GM12878 (cell line): ENCODE data around the gene TFF1. TPM values are rescaled to one million over a fixed set of nuclear protein-coding genes. Genes with fewer than 3 reads are reported as not detected.

ENCODE experiments used
- ATAC-seq: fragments of 200-7000 bp; cut with Tn5 transposase; 3 replicates; pipeline ENCODE4 v1.9.1; 2020; ENCODE audit warnings: mild to moderate bottlenecking, moderate library complexity
- BruUV-seq: library from RNA; stranded (reverse); fragments of 400-500 nt; replicated peaks from 2 replicates; lab custom pipeline; 2021; lab: Mats Ljungman, UMichigan
- CTCF ChIA-PET: fragments of 300-600 bp; sonication (Branson Sonifier 250); formaldehyde crosslinking; extraction: SDS; loops from one replicate; lab custom pipeline; 2021; ENCODE audit warnings: inconsistent platforms; lab: Yijun Ruan, JAX
- POLR2A ChIA-PET: fragments of 350-600 bp; formaldehyde crosslinking; extraction: SDS; loops from one replicate; lab custom pipeline; 2021; ENCODE audit warnings: inconsistent platforms; lab: Charles Lee
- RAD21 ChIA-PET: fragments of 300-600 bp; sonication (Branson Sonifier 250); formaldehyde crosslinking; loops from one replicate; lab custom pipeline; 2023; ENCODE audit warnings: antibody characterized with exemption; ENCODE audit not compliant: unreplicated experiment; lab: Charles Lee
- SMC1A ChIA-PET: fragments of 300-600 bp; sonication (Branson Sonifier 250); formaldehyde crosslinking; loops from one replicate; lab custom pipeline; 2023; ENCODE audit not compliant: unreplicated experiment, uncharacterized antibody; lab: Charles Lee
- DNase-seq: peaks from one replicate; pipeline ENCODE4 v3.0.0-alpha.2; 2011; ENCODE audit warnings: low read depth, low spot score
- FAIRE-seq: peaks from 3 replicates; lab custom pipeline; 2011; peaks lifted over from hg19 to GRCh38; lab: Jason Lieb, UNC
- H2AFZ ChIP-seq: 2 replicates; pipeline ENCODE4 v1.6.0; 2011; ENCODE audit warnings: low read depth, low read length, control low read depth; ENCODE audit not compliant: control insufficient read depth
- H3K27ac ChIP-seq: 2 replicates; pipeline ENCODE4 v1.5.1; 2011; ENCODE audit warnings: control low read depth; ENCODE audit not compliant: control insufficient read depth, insufficient read depth
- H3K27me3 ChIP-seq, 2 experiments: replicated peaks in 1 of 2; 2 replicates each; pipeline versions ENCODE4 v1.6.0 to v1.6.1; 2011; ENCODE audit warnings: low read length in 1 of 2; ENCODE audit not compliant: control insufficient read depth in 2 of 2, insufficient read depth in 2 of 2
- H3K36me3 ChIP-seq, 2 experiments: 2 replicates each; pipeline ENCODE4 v1.5.1; 2011; ENCODE audit warnings: low read length in 1 of 2; ENCODE audit not compliant: control insufficient read depth in 2 of 2, insufficient read depth in 2 of 2
- H3K4me1 ChIP-seq: 2 replicates; pipeline ENCODE4 v1.6.1; 2011; ENCODE audit warnings: mild to moderate bottlenecking, low read length, moderate library complexity, mixed read lengths; ENCODE audit not compliant: control insufficient read depth, insufficient read depth
- H3K4me2 ChIP-seq: 2 replicates; pipeline ENCODE4 v1.6.0; 2011; ENCODE audit warnings: control low read depth; ENCODE audit not compliant: control insufficient read depth, insufficient read depth
- H3K4me3 ChIP-seq: fragments of 200-600 bp; sonication (generic); 2 replicates; pipeline ENCODE4 v1.5.1; 2016
- H3K79me2 ChIP-seq: 2 replicates; pipeline ENCODE4 v1.6.0; 2011; ENCODE audit warnings: low read length; ENCODE audit not compliant: control insufficient read depth, insufficient read depth
- H3K9ac ChIP-seq: 2 replicates; pipeline ENCODE4 v1.8.0; 2011; ENCODE audit warnings: low read length, control low read depth, mixed read lengths; ENCODE audit not compliant: control insufficient read depth, insufficient read depth
- H3K9me3 ChIP-seq: replicated peaks from 3 replicates; pipeline ENCODE4 v1.5.1; 2011; ENCODE audit warnings: mild to moderate bottlenecking, low read length; ENCODE audit not compliant: control insufficient read depth, insufficient read depth
- H4K20me1 ChIP-seq: 2 replicates; pipeline ENCODE4 v1.6.0; 2011; ENCODE audit not compliant: control insufficient read depth, insufficient read depth
- WGBS: methylation state at CpG from one replicate; pipeline ENCODE4 v1.1.6; 2016; ENCODE audit warnings: low lambda C conversion rate; ENCODE audit not compliant: insufficient replicate concordance, insufficient coverage; ENCODE audit errors: missing lambda C conversion rate; 5-methylcytosine and 5-hydroxymethylcytosine counted together
- in situ Hi-C: fragments of 300-500 bp; cut with MboI; formaldehyde crosslinking; loops from 9 replicates; pipeline ENCODE4 v1.14.3; 2018; ENCODE audit warnings: mixed read lengths
- intact Hi-C: fragments of 100-400 bp; cut with micrococcal nuclease; formaldehyde crosslinking; loops from one replicate; pipeline ENCODE4 v1.14.2; 2022; ENCODE audit not compliant: unreplicated experiment
- polyA plus RNA-seq, 11 experiments: library from polyadenylated mRNA; depleted of rRNA in 4 of 11; unstranded in 6 of 11; stranded (reverse) in 5 of 11; fragments of >200 nt; fragmentation: Nextera tagmentation in 4 of 11; fragmentation: Illumina TruSeq in 1 of 11; extraction: Ambion mirVana in 4 of 11; extraction: Trizol in 1 of 11; gene quantifications; 1 replicate in 1 of 11; 2 replicates in 10 of 11; pipeline versions ENCODE4 v1.2.1 to v1.2.3, GENCODE V29; 2011 to 2016; ENCODE audit warnings: inconsistent platforms in 2 of 11, missing spikeins in 2 of 11, low read depth in 1 of 11
- total RNA-seq, 4 experiments: library from RNA; depleted of rRNA in 3 of 4; stranded (reverse); fragments of >200 nt in 3 of 4; fragmentation: Illumina TruSeq in 1 of 4; extraction: Trizol in 1 of 4; gene quantifications; 2 replicates each; pipeline versions ENCODE4 v1.2.1 to v1.2.3, GENCODE V29; 2013 to 2021
- TF ChIP-seq, protein P1 (sequence below): fragments of 450-650 bp; IDR thresholded peaks from 2 replicates; pipeline ENCODE4 v1.6.1; 2017; ENCODE audit warnings: mild to moderate bottlenecking, low read depth, inconsistent platforms; ENCODE audit not compliant: poor library complexity, severe bottlenecking
- TF ChIP-seq, protein P2 (sequence below): IDR thresholded peaks from 2 replicates; pipeline ENCODE4 v1.6.1; 2012; ENCODE audit warnings: mild to moderate bottlenecking, low read depth, low read length

TFF1 gene
- total and polyA plus RNA-seq, 10 of the 15 experiments (the other 5 are each of a cell fraction or from before 2014, with no cell fraction given): 0.13 TPM; not detected in 9

DNA sequence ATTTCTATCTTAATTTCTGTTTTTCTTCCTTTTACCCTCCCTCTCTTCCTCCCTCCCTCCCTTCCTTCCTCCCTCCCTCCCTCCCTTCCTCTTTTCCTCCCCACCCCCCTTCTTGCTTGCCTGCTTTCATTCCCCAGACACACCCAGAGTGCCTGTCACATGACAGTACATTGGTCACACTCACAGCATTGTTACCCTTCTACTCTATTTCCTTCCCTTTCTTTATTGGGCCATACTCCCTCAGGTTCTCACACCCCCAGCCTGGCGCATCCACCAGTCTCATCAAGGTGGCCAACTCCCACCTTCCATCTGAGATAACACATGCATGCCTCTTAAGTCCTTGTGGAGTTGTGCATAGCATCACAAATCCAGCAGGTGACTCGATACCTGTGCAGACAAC lies 18.7 kb upstream of the TFF1 start:
- Histone ChIP-seq H4K20me1 (no peaks in the 10 kb centered on the region), H3K4me3 (no peak overlapping the region), H3K27me3 (no peaks in the 10 kb centered on the region), H3K4me2 (no peak overlapping the region), H3K9ac (no peak overlapping the region), H3K36me3 (no peaks in the 10 kb centered on the region), H3K9me3 (peaks cover 6% of the 10 kb centered on the region; the same call in 2 of the 3 replicates), H3K79me2 (no peaks in the 10 kb centered on the region), H3K27ac (no peak overlapping the region), H2AFZ (no peak overlapping the region), H3K4me1 (peaks cover 31% of the 10 kb centered on the region)
- POLR2A ChIA-PET: interaction anchor here (1.4 kb wide), 1 partner anchor 8 kb away, joined by 4 read pairs; no protein-coding TSS in a partner anchor
- intact Hi-C loops (no loop called here), in situ Hi-C loops (no loop called here)
- no TSS peak for BruUV-seq
- WGBS: 73% methylated on average over 2 of the region's 2 CpGs
- CTCF ChIA-PET: interaction anchor here (1.1 to 1.6 kb wide), 3 partner anchors 9 to 219 kb away, joined by 3 read pairs; no protein-coding TSS in a partner anchor
- DNase-seq (no peak), FAIRE-seq (no peak), ATAC-seq (no peak)
- TF ChIP-seq, protein P1, sequence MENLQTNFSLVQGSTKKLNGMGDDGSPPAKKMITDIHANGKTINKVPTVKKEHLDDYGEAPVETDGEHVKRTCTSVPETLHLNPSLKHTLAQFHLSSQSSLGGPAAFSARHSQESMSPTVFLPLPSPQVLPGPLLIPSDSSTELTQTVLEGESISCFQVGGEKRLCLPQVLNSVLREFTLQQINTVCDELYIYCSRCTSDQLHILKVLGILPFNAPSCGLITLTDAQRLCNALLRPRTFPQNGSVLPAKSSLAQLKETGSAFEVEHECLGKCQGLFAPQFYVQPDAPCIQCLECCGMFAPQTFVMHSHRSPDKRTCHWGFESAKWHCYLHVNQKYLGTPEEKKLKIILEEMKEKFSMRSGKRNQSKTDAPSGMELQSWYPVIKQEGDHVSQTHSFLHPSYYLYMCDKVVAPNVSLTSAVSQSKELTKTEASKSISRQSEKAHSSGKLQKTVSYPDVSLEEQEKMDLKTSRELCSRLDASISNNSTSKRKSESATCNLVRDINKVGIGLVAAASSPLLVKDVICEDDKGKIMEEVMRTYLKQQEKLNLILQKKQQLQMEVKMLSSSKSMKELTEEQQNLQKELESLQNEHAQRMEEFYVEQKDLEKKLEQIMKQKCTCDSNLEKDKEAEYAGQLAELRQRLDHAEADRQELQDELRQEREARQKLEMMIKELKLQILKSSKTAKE: no peak
- TF ChIP-seq, protein P2, sequence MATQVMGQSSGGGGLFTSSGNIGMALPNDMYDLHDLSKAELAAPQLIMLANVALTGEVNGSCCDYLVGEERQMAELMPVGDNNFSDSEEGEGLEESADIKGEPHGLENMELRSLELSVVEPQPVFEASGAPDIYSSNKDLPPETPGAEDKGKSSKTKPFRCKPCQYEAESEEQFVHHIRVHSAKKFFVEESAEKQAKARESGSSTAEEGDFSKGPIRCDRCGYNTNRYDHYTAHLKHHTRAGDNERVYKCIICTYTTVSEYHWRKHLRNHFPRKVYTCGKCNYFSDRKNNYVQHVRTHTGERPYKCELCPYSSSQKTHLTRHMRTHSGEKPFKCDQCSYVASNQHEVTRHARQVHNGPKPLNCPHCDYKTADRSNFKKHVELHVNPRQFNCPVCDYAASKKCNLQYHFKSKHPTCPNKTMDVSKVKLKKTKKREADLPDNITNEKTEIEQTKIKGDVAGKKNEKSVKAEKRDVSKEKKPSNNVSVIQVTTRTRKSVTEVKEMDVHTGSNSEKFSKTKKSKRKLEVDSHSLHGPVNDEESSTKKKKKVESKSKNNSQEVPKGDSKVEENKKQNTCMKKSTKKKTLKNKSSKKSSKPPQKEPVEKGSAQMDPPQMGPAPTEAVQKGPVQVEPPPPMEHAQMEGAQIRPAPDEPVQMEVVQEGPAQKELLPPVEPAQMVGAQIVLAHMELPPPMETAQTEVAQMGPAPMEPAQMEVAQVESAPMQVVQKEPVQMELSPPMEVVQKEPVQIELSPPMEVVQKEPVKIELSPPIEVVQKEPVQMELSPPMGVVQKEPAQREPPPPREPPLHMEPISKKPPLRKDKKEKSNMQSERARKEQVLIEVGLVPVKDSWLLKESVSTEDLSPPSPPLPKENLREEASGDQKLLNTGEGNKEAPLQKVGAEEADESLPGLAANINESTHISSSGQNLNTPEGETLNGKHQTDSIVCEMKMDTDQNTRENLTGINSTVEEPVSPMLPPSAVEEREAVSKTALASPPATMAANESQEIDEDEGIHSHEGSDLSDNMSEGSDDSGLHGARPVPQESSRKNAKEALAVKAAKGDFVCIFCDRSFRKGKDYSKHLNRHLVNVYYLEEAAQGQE: no peak
- RAD21 ChIA-PET: interaction anchor here (0.9 to 1.4 kb wide), 3 partner anchors 8 to 76 kb away, joined by 3 to 6 read pairs (median 4); no protein-coding TSS in a partner anchor
- SMC1A ChIA-PET: interaction anchor here (1.0 to 2.0 kb wide), 5 partner anchors 8 to 151 kb away, joined by 3 to 10 read pairs (median 5); partner anchors contain the start of gene TMPRSS3
